ENCODE results near the gene STK32A.

GRCh38 chr5:147406636-147407035 is 171.8 kb downstream of the STK32A start:
- TF ChIP-seq POLR2A (IDR thresholded peaks at IDR 0.05) = no peak
- TF ChIP-seq CTCF (IDR thresholded peaks at IDR 0.05) = no peak
